Right lobe of liver (tissue), 6 donors: Measurements from ENCODE around the gene POLD3. TPM values are rescaled to one million over a fixed set of nuclear protein-coding genes. Genes with fewer than 3 reads are reported as not detected.

Experiments
- ATAC-seq, 4 donors: fragments of 200-7000 bp; cut with Tn5 transposase; one replicate each; pipeline ENCODE4 v1.9.1; 2020; ENCODE audit warnings: mild to moderate bottlenecking in 4 of 4, moderate library complexity in 4 of 4
- DNase-seq, 3 donors: peaks; one replicate each; pipeline ENCODE4 v3.0.0-alpha.2; 2020
- H3K27ac ChIP-seq, 3 donors: fragments of 200-600 bp; one replicate each; pipeline ENCODE4 v1.8.0; 2022
- H3K27me3 ChIP-seq, 2 donors: fragments of 200-600 bp; one replicate each; pipeline ENCODE4 v1.8.0; 2022
- H3K36me3 ChIP-seq, 4 donors: fragments of 200-600 bp; sonication (generic) in 1 of 4; one replicate each; pipeline versions ENCODE4 v1.5.1 to v1.8.0; 2017 to 2022; ENCODE audit warnings: control low read depth in 1 of 4
- H3K4me1 ChIP-seq, 4 donors: fragments of 200-600 bp; sonication (generic) in 1 of 4; one replicate each; pipeline versions ENCODE4 v1.5.1 to v1.8.0; 2017 to 2022; ENCODE audit warnings: control low read depth in 1 of 4
- H3K4me3 ChIP-seq, 3 donors: fragments of 200-600 bp; one replicate each; pipeline ENCODE4 v1.8.0; 2022
- H3K9me3 ChIP-seq, 4 donors: fragments of 200-600 bp; sonication (generic) in 1 of 4; one replicate each; pipeline versions ENCODE4 v1.5.1 to v1.8.0; 2017 to 2022; ENCODE audit warnings: control low read depth in 1 of 4
- POLR2A ChIP-seq: fragments of 450-650 bp; IDR thresholded peaks from one replicate; pipeline ENCODE4 v1.6.1; 2017; ENCODE audit warnings: antibody characterized with exemption, mild to moderate bottlenecking
- WGBS: methylation state at CpG from one replicate; pipeline ENCODE4 v1.1.6; 2018; ENCODE audit warnings: low coverage, low lambda C conversion rate; ENCODE audit not compliant: insufficient coverage; ENCODE audit errors: missing lambda C conversion rate; 5-methylcytosine and 5-hydroxymethylcytosine counted together
- intact Hi-C, 2 donors: fragments of 100-400 bp; cut with DNase I; formaldehyde crosslinking; loops; one replicate each; pipeline versions ENCODE4 v1.11.2 to v1.14.1; 2022
- total RNA-seq, 6 experiments: library from RNA; depleted of rRNA in 2 of 6; stranded (reverse); fragments of >200 nt in 2 of 6; fragmentation: NEBNext Ultra II Directional in 3 of 6; extraction: Animal tissue kit (Norgen Biotek cat#: 25700) in 3 of 6; gene quantifications; one replicate each; pipeline versions ENCODE4 v1.1.0 to v1.2.4, GENCODE V29; 2016 to 2023
- TF ChIP-seq, protein P1 (sequence below), 4 donors: fragments of 200-600 bp in 3 of 4; fragments of 450-650 bp in 1 of 4; IDR thresholded peaks; one replicate each; pipeline versions ENCODE4 v1.5.1 to v1.8.0; 2016 to 2022; ENCODE audit warnings: antibody characterized with exemption in 4 of 4, mild to moderate bottlenecking in 2 of 4
- donor health status: DM: no; HTN: yes; CAD: no.
- donor health status: DM: no; HTN: no; CAD: no.
- donor health status: DM: no; HTN: no; CAD: no.
- donor health status: DM: no; HTN: yes; CAD: no.
- donor health status: DM: no; HTN: yes; CAD: no.

The POLD3 gene
- total RNA-seq, 6 experiments from 2014 or later, result 2.9 to 5.7 (median 5.1) TPM

DNA sequence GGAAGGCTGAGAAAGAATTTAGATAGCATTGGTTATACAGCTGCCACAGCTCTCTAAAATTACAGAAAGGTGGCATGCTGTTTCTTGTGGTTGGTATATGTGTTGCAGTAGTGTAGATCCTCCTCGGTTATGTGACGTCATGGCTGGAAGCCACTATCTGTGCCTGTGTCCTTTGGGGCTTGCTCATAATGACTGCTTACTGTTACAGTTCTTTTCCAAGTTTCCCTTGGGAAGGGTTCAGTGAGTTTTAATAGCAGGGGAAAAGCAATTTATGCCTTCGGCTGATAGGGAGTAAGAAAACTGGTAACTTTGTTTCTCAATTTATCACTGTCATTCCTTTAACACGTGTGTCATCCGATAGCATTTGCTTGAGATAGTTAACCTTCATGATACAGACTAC, 47.2 kb downstream of the POLD3 start:
- intact Hi-C loops, result loop anchor here (10.0 kb wide), 1 partner anchor 85 kb away; no protein-coding TSS in a partner anchor
- ATAC-seq (no peak), DNase-seq (no peak)
- Histone ChIP-seq H3K4me3 (no peak overlapping the region), H3K4me1 (no peaks in the 10 kb centered on the region), H3K36me3 (peaks cover 0 to 4% (median 0%) of the 10 kb centered on the region in 4 donors), H3K9me3 (no peaks in the 10 kb centered on the region), H3K27ac (no peak overlapping the region), H3K27me3 (no peaks in the 10 kb centered on the region)
- WGBS, result 91% methylated on average over 5 of the region's 5 CpGs
- TF ChIP-seq POLR2A, result no peak
- TF ChIP-seq, protein P1, sequence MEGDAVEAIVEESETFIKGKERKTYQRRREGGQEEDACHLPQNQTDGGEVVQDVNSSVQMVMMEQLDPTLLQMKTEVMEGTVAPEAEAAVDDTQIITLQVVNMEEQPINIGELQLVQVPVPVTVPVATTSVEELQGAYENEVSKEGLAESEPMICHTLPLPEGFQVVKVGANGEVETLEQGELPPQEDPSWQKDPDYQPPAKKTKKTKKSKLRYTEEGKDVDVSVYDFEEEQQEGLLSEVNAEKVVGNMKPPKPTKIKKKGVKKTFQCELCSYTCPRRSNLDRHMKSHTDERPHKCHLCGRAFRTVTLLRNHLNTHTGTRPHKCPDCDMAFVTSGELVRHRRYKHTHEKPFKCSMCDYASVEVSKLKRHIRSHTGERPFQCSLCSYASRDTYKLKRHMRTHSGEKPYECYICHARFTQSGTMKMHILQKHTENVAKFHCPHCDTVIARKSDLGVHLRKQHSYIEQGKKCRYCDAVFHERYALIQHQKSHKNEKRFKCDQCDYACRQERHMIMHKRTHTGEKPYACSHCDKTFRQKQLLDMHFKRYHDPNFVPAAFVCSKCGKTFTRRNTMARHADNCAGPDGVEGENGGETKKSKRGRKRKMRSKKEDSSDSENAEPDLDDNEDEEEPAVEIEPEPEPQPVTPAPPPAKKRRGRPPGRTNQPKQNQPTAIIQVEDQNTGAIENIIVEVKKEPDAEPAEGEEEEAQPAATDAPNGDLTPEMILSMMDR (IDR thresholded peaks at IDR 0.05), result no peak

DNA sequence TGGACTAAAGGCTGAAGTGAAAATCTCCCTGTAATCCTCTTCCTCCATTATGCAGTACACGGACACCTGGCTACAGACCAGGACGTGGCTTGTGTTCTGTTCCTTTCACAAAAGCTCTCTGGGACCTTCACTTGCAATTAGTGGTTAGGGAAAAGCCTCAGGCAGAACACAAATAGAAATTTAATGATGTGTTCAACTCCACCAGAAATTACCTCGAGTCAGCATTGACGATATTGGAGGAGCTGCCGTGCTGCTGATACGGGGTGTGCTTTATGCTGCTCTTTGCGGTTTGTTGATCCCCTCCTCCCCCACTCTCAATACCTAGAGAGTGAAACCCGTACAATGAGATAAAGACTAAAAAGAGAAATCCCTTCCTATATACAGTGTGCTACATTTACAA, 48.9 kb downstream of the POLD3 start:
- no peak overlapping the region for H3K4me3 ChIP-seq
- DNase-seq, result no peak
- no peaks in the 10 kb centered on the region for H3K4me1 ChIP-seq
- ATAC-seq, result no peak
- intact Hi-C loops, result no loop called here
- H3K9me3 ChIP-seq, result no peaks in the 10 kb centered on the region
- peaks cover 0 to 4% (median 0%) of the 10 kb centered on the region in 4 donors for H3K36me3 ChIP-seq
- no peak overlapping the region for H3K27ac ChIP-seq
- TF ChIP-seq, protein P1 (IDR thresholded peaks at IDR 0.05), result no peak
- TF ChIP-seq POLR2A, result no peak
- H3K27me3 ChIP-seq, result no peaks in the 10 kb centered on the region
- WGBS, result 71% methylated on average over 8 of the region's 8 CpGs

DNA sequence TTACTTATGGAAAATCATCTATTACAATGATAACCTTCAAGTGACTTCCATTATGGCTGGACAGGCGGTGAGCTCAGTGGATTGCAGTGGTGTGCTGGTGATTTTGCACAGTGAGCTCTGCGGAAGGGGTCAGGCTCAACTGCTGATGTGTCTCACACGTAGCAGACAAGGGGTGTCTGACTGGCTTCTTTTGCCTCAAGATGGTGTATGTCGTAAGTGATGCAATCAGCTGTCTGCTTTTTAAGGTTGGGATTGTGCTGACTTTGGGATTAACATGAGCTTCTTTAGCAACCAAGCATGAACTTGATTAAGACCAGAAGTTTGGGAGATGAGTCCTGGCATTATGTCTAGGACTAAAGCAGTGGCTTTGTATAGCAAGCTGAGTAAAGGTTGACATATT, 49.5 kb downstream of the POLD3 start:
- intact Hi-C loops, result no loop called here
- DNase-seq (no peak), ATAC-seq (no peak)
- WGBS, result 100% methylated on average over 2 of the region's 4 CpGs
- Histone ChIP-seq H3K27ac (no peak overlapping the region), H3K4me1 (no peaks in the 10 kb centered on the region), H3K27me3 (no peaks in the 10 kb centered on the region), H3K4me3 (no peak overlapping the region), H3K9me3 (no peaks in the 10 kb centered on the region), H3K36me3 (peaks cover 0 to 4% (median 0%) of the 10 kb centered on the region in 4 donors)
- no peak for TF ChIP-seq POLR2A

DNA sequence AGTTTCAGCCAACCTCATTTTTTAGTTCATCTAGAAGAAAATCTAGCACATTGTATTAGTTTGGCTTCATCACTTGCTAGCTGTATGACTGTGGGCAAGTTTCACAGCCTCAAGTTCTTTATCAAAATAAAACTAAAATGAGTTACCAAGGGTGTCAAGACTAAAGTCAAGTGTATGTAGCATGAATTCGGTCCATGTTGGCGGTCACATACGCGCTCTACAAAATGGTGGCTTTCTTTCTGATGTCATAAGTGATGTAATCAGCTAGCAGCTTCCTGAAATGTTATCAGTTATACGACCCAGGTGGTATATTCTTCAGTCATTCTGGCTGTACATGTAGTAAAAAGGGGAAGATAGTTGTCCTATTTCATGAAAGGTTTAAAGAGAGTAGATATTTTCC, 50.5 kb downstream of the POLD3 start:
- H3K27ac ChIP-seq, result no peak overlapping the region
- TF ChIP-seq, protein P1 (IDR thresholded peaks at IDR 0.05), result no peak
- no peak for TF ChIP-seq POLR2A
- no peak for DNase-seq
- intact Hi-C loops, result no loop called here
- no peak for ATAC-seq
- peaks cover 0 to 8% (median 3%) of the 10 kb centered on the region in 4 donors for H3K4me1 ChIP-seq
- H3K4me3 ChIP-seq, result no peak overlapping the region
- no peaks in the 10 kb centered on the region for H3K27me3 ChIP-seq
- peaks cover 0 to 4% (median 0%) of the 10 kb centered on the region in 4 donors for H3K36me3 ChIP-seq
- no peaks in the 10 kb centered on the region for H3K9me3 ChIP-seq
- WGBS, result 89% methylated on average over 5 of the region's 5 CpGs

DNA sequence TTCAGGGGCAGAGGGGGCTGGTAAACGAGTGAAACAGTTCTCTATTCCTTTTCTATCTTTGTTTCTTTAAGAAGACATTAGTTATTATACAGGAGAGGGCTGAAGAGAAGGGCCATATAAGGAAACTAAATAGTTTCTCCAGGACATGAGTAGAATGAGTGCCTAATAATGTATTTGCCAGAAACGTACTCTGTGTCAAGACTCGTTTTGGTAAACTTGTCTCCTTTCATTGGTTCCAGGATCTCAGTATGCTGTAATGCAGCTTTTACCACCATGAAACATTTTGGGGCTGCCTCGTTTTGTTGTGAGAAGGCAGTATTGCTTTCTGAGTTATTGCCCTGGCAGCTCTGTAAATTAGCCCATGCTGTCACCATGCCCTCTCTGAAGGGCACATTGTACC, 51.7 kb downstream of the POLD3 start:
- H3K36me3 ChIP-seq, result peaks cover 0 to 4% (median 0%) of the 10 kb centered on the region in 4 donors
- TF ChIP-seq, protein P1 (IDR thresholded peaks at IDR 0.05), result no peak
- TF ChIP-seq POLR2A, result no peak
- DNase-seq, result no peak

More for the DNA sequence above, 51.7 kb downstream of the POLD3 start:
- H3K4me3 ChIP-seq, result no peak overlapping the region
- no peak for ATAC-seq
- WGBS, result 91% methylated on average over 4 of the region's 4 CpGs
- no peaks in the 10 kb centered on the region for H3K9me3 ChIP-seq
- intact Hi-C loops, result no loop called here
- H3K27ac ChIP-seq, result no peak overlapping the region
- H3K27me3 ChIP-seq, result no peaks in the 10 kb centered on the region
- peaks cover 0 to 15% (median 6%) of the 10 kb centered on the region in 4 donors for H3K4me1 ChIP-seq
